ENCODE results near the gene CSNK1A1L. TPM values are rescaled to one million over a fixed set of nuclear protein-coding genes. Genes with fewer than 3 reads are reported as not detected.

CSNK1A1L gene
- total RNA-seq, 4 donors from 2014 or later = not detected

- Histone ChIP-seq H3K36me3 (no peaks in the 10 kb centered on the region), H3K27ac (no peak overlapping the region), H3K9me3 (no peaks in the 10 kb centered on the region), H3K4me3 (no peak overlapping the region), H3K4me1 (no peaks in the 10 kb centered on the region), H3K27me3 (no peaks in the 10 kb centered on the region)
- intact Hi-C loops (cut with DNase I; ENCODE audit: low total_unique reads) = loop anchor here (10.0 kb wide), 1 partner anchor 530 kb away; no protein-coding TSS in a partner anchor
- in situ Hi-C loops (cut with MboI; ENCODE audit: low sequenced_read_pairs in 4 of 4) = no loop called here
- no peak for DNase-seq
- no peak for ATAC-seq
- TF ChIP-seq POLR2A (IDR thresholded peaks at IDR 0.05) (no peak), CTCF (IDR thresholded peaks at IDR 0.05 in 4 of 5, conservative IDR thresholded peaks at IDR 0.05 in 1 of 5) (no peak)
These were observed 30.3 kb downstream of the CSNK1A1L start for GRCh38 chr13:37075164-37075563.

GRCh38 chr13:37074703-37075102, 30.8 kb downstream of the CSNK1A1L start:
- H3K27ac ChIP-seq = no peak overlapping the region
- no peak overlapping the region for H3K4me3 ChIP-seq
- no peaks in the 10 kb centered on the region for H3K9me3 ChIP-seq
- ATAC-seq = no peak
- H3K4me1 ChIP-seq = no peaks in the 10 kb centered on the region
- no peaks in the 10 kb centered on the region for H3K36me3 ChIP-seq
- TF ChIP-seq POLR2A (IDR thresholded peaks at IDR 0.05) = no peak
- peak in 4 of 5 experiments; percentile 7 to 40 (median 20) for TF ChIP-seq CTCF (IDR thresholded peaks at IDR 0.05 in 4 of 5, conservative IDR thresholded peaks at IDR 0.05 in 1 of 5)
- DNase-seq = no peak
- in situ Hi-C loops (cut with MboI; ENCODE audit: low sequenced_read_pairs in 4 of 4) (loop anchor here in 1 of 4 donors (25.0 kb wide), 1 partner anchor 1263 kb away; the partner anchor contains the start of gene UFM1), intact Hi-C loops (cut with DNase I; ENCODE audit: low total_unique reads) (loop anchor here (10.0 kb wide), 1 partner anchor 530 kb away; no protein-coding TSS in a partner anchor)
- no peaks in the 10 kb centered on the region for H3K27me3 ChIP-seq

- Histone ChIP-seq H3K9me3 (no peaks in the 10 kb centered on the region), H3K4me3 (no peak overlapping the region), H3K27me3 (no peaks in the 10 kb centered on the region), H3K4me1 (no peaks in the 10 kb centered on the region), H3K27ac (no peak overlapping the region), H3K36me3 (no peaks in the 10 kb centered on the region)
- DNase-seq = no peak
- TF ChIP-seq CTCF (IDR thresholded peaks at IDR 0.05 in 4 of 5, conservative IDR thresholded peaks at IDR 0.05 in 1 of 5) (no peak), POLR2A (IDR thresholded peaks at IDR 0.05) (no peak)
- ATAC-seq = no peak
- in situ Hi-C loops (cut with MboI; ENCODE audit: low sequenced_read_pairs in 4 of 4) (loop anchor here in 1 of 4 donors (25.0 kb wide), 1 partner anchor 1265 kb away; the partner anchor contains the start of gene UFM1), intact Hi-C loops (cut with DNase I; ENCODE audit: low total_unique reads) (loop anchor here (10.0 kb wide), 1 partner anchor 533 kb away; no protein-coding TSS in a partner anchor)
These were observed 33.4 kb downstream of the CSNK1A1L start for GRCh38 chr13:37072024-37072423.

- no peak for DNase-seq
- no peaks in the 10 kb centered on the region for H3K36me3 ChIP-seq
- H3K4me1 ChIP-seq = no peaks in the 10 kb centered on the region
- in situ Hi-C loops (cut with MboI; ENCODE audit: low sequenced_read_pairs in 4 of 4) (loop anchor here in 1 of 4 donors (25.0 kb wide), 1 partner anchor 1266 kb away; the partner anchor contains the start of gene UFM1), intact Hi-C loops (cut with DNase I; ENCODE audit: low total_unique reads) (loop anchor here (10.0 kb wide), 1 partner anchor 534 kb away; no protein-coding TSS in a partner anchor)
- H3K4me3 ChIP-seq = no peak overlapping the region
- ATAC-seq = no peak
- H3K9me3 ChIP-seq = no peaks in the 10 kb centered on the region
- no peak for TF ChIP-seq CTCF (IDR thresholded peaks at IDR 0.05 in 4 of 5, conservative IDR thresholded peaks at IDR 0.05 in 1 of 5)
- TF ChIP-seq POLR2A (IDR thresholded peaks at IDR 0.05) = no peak
- H3K27ac ChIP-seq = no peak overlapping the region
- H3K27me3 ChIP-seq = no peaks in the 10 kb centered on the region
These were observed 34.5 kb downstream of the CSNK1A1L start for GRCh38 chr13:37070956-37071355.
